Measurements from ENCODE around the gene AGL.

AGL gene

DNA sequence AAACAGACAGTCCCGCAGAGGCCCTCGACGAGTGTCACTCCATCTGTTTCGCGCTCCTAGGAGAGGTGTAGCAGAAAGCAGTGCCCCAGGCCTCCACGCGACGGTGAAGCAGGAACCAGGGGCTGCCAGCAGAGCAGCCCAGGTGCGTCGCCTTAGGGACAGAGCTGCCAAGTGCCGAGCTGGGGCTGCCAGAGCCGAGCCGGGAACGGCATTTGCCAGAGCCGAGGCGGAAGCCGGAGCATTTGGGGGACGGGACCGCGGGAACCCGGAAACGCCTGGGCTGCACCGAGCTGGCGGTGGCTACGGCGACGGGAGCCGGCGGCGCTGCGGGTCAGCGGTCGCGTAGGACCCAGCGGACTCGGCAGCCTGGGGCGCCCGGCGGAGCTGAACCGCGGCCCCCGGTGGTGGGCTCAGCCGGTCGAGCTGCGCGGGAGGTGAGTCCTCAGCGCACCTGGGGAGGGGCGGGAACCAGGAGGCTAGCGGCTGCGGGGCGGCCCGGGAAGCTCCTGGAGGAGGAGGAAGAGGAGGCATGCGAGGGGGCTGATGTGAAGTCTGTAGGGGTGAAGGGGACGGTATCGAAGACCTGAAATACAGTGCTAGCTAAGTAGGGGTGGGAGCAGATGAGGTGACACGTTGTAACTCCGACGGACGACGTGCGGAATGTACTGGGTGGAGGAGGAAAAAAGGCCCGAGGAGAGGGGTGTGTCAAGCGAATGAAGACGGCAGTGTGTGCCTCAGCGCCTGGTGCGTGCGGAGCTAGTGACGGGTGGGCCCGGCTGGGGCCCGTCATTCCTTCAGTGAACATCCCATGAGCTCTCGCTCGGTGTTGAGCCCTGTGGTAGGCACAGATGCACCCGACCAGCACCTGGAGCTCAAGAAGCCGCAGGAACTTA is 119.8 kb downstream of the AGL start, which contains the start of gene SLC35A3 (continued):
- TF ChIP-seq, protein P1, sequence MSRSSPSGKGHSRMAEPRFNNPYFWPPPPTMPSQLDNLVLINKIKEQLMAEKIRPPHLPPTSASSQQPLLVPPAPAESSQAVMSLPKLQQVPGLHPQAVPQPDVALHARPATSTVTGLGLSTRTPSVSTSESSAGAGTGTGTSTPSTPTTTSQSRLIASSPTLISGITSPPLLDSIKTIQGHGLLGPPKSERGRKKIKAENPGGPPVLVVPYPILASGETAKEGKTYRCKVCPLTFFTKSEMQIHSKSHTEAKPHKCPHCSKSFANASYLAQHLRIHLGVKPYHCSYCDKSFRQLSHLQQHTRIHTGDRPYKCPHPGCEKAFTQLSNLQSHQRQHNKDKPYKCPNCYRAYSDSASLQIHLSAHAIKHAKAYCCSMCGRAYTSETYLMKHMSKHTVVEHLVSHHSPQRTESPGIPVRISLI (tag by site-specific recombination; IDR thresholded peaks at IDR 0.05), result peak; percentile 28; the same call in 1 of the 2 replicates
- TF ChIP-seq ZFP69B (tag by site-specific recombination; IDR thresholded peaks at IDR 0.05) (peak; percentile 99), ZNF366 (tag by site-specific recombination; conservative IDR thresholded peaks at IDR 0.05) (0 out of 2 replicates have a peak, but pooled peaks have one; percentile 16), MZF1 (tag by site-specific recombination; IDR thresholded peaks at IDR 0.05; ENCODE audit: borderline replicate concordance) (0 out of 2 replicates have a peak, but pooled peaks have one; percentile 46), ZNF311 (tag by site-specific recombination; IDR thresholded peaks at IDR 0.05; ENCODE audit: borderline replicate concordance) (no peak), OSR2 (tag by site-specific recombination; IDR thresholded peaks at IDR 0.05) (peak; percentile 32; the same call in 1 of the 2 replicates), GFI1B (tag by site-specific recombination; IDR thresholded peaks at IDR 0.05) (no peak), SALL2 (tag by site-specific recombination; IDR thresholded peaks at IDR 0.05; ENCODE audit: borderline replicate concordance) (0 out of 2 replicates have a peak, but pooled peaks have one; percentile 47), ZNF10 (tag by site-specific recombination; IDR thresholded peaks at IDR 0.05) (peak; percentile 63; the same call in 1 of the 2 replicates), ZEB2 (tag by site-specific recombination; IDR thresholded peaks at IDR 0.05) (no peak; the same call in 1 of the 2 replicates), ZNF837 (tag by site-specific recombination; IDR thresholded peaks at IDR 0.05) (no peak), GLI2 (tag by site-specific recombination; IDR thresholded peaks at IDR 0.05; ENCODE audit: borderline replicate concordance, low read depth) (no peak), ZFP41 (tag by site-specific recombination; IDR thresholded peaks at IDR 0.05; ENCODE audit: borderline replicate concordance) (no peak), ZNF664 (tag by site-specific recombination; IDR thresholded peaks at IDR 0.05) (0 out of 2 replicates have a peak, but pooled peaks have one; percentile 21), ZNF473 (tag by site-specific recombination; IDR thresholded peaks at IDR 0.05) (no peak), ZNF138 (tag by site-specific recombination; IDR thresholded peaks at IDR 0.05; ENCODE audit: borderline replicate concordance) (no peak)
- TF ChIP-seq, protein P2, sequence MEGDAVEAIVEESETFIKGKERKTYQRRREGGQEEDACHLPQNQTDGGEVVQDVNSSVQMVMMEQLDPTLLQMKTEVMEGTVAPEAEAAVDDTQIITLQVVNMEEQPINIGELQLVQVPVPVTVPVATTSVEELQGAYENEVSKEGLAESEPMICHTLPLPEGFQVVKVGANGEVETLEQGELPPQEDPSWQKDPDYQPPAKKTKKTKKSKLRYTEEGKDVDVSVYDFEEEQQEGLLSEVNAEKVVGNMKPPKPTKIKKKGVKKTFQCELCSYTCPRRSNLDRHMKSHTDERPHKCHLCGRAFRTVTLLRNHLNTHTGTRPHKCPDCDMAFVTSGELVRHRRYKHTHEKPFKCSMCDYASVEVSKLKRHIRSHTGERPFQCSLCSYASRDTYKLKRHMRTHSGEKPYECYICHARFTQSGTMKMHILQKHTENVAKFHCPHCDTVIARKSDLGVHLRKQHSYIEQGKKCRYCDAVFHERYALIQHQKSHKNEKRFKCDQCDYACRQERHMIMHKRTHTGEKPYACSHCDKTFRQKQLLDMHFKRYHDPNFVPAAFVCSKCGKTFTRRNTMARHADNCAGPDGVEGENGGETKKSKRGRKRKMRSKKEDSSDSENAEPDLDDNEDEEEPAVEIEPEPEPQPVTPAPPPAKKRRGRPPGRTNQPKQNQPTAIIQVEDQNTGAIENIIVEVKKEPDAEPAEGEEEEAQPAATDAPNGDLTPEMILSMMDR (tag by site-specific recombination; IDR thresholded peaks at IDR 0.05), result peak; percentile 86
- TF ChIP-seq, protein P3, sequence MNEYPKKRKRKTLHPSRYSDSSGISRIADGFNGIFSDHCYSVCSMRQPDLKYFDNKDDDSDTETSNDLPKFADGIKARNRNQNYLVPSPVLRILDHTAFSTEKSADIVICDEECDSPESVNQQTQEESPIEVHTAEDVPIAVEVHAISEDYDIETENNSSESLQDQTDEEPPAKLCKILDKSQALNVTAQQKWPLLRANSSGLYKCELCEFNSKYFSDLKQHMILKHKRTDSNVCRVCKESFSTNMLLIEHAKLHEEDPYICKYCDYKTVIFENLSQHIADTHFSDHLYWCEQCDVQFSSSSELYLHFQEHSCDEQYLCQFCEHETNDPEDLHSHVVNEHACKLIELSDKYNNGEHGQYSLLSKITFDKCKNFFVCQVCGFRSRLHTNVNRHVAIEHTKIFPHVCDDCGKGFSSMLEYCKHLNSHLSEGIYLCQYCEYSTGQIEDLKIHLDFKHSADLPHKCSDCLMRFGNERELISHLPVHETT (tag by site-specific recombination; IDR thresholded peaks at IDR 0.05), result peak; percentile 71
- TF ChIP-seq, protein P4, sequence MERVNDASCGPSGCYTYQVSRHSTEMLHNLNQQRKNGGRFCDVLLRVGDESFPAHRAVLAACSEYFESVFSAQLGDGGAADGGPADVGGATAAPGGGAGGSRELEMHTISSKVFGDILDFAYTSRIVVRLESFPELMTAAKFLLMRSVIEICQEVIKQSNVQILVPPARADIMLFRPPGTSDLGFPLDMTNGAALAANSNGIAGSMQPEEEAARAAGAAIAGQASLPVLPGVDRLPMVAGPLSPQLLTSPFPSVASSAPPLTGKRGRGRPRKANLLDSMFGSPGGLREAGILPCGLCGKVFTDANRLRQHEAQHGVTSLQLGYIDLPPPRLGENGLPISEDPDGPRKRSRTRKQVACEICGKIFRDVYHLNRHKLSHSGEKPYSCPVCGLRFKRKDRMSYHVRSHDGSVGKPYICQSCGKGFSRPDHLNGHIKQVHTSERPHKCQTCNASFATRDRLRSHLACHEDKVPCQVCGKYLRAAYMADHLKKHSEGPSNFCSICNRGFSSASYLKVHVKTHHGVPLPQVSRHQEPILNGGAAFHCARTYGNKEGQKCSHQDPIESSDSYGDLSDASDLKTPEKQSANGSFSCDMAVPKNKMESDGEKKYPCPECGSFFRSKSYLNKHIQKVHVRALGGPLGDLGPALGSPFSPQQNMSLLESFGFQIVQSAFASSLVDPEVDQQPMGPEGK (tag by site-specific recombination; IDR thresholded peaks at IDR 0.05), result peak; percentile 78
- TF ChIP-seq, protein P5, sequence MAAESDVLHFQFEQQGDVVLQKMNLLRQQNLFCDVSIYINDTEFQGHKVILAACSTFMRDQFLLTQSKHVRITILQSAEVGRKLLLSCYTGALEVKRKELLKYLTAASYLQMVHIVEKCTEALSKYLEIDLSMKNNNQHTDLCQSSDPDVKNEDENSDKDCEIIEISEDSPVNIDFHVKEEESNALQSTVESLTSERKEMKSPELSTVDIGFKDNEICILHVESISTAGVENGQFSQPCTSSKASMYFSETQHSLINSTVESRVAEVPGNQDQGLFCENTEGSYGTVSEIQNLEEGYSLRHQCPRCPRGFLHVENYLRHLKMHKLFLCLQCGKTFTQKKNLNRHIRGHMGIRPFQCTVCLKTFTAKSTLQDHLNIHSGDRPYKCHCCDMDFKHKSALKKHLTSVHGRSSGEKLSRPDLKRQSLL (tag by site-specific recombination; IDR thresholded peaks at IDR 0.05), result peak; percentile 32; the same call in 1 of the 2 replicates
- TF ChIP-seq, protein P6, sequence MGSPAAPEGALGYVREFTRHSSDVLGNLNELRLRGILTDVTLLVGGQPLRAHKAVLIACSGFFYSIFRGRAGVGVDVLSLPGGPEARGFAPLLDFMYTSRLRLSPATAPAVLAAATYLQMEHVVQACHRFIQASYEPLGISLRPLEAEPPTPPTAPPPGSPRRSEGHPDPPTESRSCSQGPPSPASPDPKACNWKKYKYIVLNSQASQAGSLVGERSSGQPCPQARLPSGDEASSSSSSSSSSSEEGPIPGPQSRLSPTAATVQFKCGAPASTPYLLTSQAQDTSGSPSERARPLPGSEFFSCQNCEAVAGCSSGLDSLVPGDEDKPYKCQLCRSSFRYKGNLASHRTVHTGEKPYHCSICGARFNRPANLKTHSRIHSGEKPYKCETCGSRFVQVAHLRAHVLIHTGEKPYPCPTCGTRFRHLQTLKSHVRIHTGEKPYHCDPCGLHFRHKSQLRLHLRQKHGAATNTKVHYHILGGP (tag by site-specific recombination; IDR thresholded peaks at IDR 0.05), result no peak
- TF ChIP-seq, protein P7, sequence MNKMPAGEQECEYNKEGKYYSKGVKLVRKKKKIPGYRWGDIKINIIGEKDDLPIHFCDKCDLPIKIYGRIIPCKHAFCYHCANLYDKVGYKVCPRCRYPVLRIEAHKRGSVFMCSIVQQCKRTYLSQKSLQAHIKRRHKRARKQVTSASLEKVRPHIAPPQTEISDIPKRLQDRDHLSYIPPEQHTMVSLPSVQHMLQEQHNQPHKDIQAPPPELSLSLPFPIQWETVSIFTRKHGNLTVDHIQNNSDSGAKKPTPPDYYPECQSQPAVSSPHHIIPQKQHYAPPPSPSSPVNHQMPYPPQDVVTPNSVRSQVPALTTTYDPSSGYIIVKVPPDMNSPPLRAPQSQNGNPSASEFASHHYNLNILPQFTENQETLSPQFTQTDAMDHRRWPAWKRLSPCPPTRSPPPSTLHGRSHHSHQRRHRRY (tag by site-specific recombination; IDR thresholded peaks at IDR 0.05), result no peak
- TF ChIP-seq, protein P8, sequence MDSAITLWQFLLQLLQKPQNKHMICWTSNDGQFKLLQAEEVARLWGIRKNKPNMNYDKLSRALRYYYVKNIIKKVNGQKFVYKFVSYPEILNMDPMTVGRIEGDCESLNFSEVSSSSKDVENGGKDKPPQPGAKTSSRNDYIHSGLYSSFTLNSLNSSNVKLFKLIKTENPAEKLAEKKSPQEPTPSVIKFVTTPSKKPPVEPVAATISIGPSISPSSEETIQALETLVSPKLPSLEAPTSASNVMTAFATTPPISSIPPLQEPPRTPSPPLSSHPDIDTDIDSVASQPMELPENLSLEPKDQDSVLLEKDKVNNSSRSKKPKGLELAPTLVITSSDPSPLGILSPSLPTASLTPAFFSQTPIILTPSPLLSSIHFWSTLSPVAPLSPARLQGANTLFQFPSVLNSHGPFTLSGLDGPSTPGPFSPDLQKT (IDR thresholded peaks at IDR 0.05; ENCODE audit: borderline replicate concordance, low read depth, low read length), result no peak
- TF ChIP-seq, protein P9, sequence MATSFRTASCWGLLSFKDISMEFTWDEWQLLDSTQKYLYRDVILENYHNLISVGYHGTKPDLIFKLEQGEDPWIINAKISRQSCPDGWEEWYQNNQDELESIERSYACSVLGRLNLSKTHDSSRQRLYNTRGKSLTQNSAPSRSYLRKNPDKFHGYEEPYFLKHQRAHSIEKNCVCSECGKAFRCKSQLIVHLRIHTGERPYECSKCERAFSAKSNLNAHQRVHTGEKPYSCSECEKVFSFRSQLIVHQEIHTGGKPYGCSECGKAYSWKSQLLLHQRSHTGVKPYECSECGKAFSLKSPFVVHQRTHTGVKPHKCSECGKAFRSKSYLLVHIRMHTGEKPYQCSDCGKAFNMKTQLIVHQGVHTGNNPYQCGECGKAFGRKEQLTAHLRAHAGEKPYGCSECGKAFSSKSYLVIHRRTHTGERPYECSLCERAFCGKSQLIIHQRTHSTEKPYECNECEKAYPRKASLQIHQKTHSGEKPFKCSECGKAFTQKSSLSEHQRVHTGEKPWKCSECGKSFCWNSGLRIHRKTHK (tag by site-specific recombination; IDR thresholded peaks at IDR 0.05), result no peak
